NCI-H2107 treated with DMSO at 0.1 percent for 48 hours (cell line): Measurements from ENCODE around the gene SPINK14.

Experiments used
- DNase-seq: peaks from one replicate; lab custom pipeline; 2025; ENCODE audit not compliant: unreplicated experiment; lab: John Stamatoyannopoulos, UW

SPINK14 gene

DNA sequence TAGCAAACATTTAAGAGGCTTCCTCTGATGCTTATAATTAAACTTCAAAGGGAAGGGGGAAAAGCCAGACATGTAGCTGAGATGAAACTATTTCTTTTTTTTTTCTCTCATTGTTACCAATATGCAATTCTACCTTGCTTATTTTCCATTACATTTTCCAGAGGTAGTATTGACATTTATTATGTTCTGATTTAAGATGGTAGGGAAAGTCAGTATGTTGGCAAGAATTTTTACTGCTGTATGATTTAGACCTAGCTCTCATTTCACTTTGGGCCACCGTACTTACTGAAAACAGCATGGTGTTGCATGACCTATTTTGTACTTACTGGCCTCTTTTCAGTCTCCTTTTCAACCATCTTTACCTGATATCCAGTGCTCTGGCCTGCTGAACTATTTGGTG is 24.9 kb downstream of the SPINK14 start:
- no peak for DNase-seq

DNA sequence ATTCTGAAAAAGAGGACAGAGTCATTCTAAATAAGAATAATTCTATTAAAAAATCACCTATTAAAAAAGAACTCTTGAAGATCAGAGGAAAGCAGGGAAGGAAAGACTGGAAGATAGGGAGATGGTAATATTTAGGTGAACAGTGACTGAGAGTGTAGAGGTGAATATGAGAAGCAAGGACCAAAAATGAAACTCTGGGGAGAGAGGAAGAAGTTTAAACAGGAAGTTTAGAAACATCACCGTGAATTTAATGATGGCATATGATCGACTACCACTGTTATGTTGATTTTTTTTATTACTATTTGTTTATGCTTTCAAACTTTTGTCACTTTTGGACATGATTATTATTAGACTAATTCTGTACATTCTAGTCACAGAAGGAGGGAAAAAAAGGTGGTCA is 32.8 kb downstream of the SPINK14 start:
- no peak for DNase-seq

DNA sequence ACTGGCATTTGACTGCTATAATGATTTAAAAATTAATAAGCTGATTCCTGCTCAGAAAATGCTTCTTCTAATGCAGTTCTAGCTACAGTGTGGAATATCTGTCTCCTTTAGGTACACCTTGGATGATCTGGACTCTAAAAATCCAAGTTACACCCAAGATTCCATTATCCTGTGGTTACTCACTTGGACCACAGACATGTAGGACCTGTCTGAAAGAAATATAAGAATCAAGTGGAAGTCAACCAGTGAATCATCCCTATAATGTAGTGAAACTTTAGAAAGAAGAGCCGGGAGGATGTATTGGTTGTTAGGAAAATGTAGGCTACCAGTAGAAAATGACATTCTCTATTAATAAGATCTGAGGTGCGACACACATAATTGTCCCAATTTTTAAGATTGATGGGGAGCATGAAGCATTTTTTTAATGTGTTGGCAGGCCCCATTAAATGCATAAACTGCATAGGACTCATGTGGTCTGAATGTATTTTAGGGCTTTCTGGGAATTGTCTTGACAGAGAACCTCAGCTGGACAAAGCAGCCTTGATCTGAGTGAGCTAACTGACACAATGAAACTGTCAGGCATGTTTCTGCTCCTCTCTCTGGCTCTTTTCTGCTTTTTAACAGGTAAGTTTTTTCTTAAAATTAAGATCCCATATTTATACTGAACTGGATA is 34.3 kb downstream of the SPINK14 start, which contains the start of gene SPINK6:
SPINK6 (plus strand) TSS at position 512 of the 673 bp plus-strand sequence; CDS start at position 567, 55 bp downstream.
- no peak for DNase-seq

DNA sequence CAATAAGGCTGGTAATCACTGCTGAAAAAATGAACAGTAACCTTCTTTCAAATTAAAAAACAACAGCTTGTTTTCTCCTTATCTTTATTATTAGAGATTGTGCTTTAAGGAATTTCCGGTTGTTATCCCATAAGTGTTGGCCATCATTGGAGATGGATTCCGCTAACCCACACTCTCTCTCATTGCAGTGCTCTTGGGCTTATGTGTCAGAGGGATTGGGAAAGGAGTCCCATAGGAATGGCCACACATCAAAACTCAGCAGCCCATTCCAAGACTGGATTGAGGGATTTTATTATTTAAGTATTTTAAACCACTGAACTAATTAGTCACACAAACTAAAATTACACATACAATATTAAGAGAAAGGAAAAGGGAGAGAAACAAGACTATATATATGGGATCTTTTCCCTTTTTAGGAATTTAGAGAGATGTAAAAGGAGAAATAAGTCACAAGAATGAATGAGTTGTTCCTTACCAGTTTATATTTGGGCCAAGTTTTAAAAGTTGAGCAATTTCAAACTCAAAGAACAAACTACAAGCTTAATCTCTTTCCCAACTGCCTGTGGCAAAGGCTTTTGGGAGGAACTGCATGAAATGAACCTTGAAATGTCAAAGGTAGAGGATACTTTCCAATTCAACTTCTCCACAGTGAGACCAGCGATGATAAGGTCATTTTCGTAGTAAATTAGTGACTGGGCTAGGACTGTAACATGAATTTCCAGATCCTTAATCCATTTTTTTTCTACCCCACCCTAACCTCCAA is 36.9 kb downstream of the SPINK14 start:
- no peak for DNase-seq

DNA sequence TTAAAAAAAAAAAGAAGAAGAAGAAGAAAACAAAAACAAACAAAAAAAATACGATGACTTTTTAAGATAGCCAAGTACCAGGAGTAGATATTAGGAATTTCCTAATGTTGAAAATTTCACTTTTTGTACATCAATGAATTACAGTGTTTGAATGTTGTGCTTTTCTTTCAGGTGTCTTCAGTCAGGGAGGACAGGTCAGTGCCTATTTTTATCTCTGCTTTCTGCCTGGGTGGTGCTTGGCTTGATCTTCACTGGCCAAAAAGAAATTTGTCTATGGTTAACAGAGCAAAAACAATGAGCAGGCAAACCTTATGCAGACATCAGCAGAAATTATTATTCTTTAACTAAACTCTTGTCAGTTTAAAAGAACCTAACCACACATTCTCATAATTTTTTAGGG is 37.5 kb downstream of the SPINK14 start:
- no peak for DNase-seq

DNA sequence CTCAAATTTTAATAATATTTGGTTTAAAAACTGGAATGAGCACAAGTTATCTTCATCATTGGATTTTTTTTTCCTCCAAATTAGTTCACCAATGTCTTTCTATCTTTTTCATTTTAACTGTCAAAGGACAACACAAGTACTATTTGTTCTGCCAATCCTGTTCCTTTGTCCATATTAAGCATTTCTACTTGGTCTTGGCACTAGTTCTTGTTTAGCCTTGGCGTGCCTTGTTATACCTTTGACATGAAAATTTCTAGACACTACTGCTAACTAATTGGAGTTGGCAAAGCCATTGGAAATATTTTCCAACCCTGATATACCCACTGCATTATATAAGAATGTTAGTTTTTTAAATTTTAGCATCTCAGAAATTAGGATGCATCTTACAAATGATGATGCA is 38.3 kb downstream of the SPINK14 start:
- DNase-seq, result no peak

DNA sequence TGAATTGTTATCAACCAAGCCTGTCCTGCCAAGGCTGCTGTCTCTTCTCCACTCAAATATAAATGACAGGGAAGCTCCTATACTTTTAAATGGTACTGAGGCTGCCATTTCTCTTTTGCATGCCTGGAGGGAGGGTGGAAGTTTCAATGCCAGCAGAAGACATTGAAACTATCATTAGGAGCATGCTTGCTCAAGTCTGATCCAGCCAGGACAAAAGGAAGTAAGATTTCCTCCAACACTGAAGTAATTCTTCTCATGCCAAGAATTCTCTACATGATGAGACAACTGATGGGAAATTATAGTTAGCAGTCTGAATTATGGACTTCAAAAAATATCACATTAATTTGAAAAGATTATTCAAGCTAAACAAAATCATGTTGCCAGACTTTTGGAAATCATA is 39.9 kb downstream of the SPINK14 start:
- DNase-seq, result no peak

DNA sequence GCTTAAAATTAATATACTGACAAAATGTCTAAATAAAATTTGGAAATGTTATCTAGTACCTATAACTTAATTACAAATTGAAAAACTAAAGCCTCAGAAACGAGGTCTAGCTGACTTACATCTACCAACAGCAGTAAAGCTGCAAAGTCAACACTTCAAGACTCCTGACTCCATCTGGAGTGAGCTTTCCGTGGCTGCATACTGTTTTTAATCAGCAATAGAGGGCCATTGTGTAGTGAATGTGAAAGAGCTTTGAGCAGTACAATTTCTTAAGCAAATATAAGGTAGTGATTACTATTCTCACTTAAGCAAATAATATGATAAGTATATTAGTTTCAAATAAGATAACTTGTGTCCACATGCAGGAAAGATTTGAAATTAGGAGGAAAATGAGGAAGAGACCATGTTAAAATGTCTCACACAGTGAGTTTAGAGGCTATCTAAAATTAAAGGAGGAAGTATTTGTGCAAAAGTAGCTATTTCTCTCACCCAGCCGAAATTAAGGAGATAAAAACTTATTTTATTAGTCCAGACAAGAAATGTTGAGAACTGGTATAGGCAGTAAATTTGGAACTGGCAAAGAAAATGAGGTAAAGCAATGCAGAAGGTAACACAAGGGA is 40.9 kb downstream of the SPINK14 start:
- no peak for DNase-seq

DNA sequence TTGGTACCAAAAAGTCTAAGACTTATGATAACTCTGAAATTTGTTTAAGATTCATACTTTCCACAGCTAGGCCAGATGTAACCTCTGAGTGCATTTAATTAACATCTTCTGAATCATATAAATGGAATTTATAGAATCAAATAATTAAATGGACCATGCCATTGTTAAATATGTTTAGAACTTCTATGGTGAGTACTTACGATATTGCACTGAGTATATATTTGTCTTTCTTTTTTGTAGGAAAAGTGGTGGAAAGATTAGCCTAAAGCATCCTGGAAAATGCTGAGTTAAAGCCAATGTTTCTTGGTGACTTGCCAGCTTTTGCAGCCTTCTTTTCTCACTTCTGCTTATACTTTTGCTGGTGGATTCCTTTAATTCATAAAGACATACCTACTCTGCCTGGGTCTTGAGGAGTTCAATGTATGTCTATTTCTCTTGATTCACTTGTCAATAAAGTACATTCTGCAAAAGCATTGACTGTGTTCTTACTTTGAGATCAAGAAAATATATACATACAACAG is 46.4 kb downstream of the SPINK14 start:
- DNase-seq, result no peak

DNA sequence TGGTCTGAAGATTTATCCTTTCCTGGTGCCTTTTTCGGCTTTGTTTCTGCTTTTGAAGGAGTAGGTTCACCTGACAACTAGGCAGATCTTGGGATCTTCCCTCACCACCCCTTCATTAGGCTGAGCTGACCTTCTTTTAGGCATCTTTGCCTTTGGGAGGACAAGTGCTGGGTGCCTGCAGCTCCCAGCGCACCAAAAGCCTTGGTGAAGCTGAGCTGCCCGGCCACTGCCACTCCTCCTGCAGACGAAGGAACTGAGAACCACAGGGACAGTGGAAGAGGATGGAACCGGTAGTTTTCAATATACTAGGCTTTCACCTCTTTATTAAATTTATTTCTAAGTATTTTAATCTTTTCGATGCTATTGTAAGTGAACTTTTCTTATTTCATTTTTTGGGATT is 53.2 kb downstream of the SPINK14 start:
- no peak for DNase-seq

DNA sequence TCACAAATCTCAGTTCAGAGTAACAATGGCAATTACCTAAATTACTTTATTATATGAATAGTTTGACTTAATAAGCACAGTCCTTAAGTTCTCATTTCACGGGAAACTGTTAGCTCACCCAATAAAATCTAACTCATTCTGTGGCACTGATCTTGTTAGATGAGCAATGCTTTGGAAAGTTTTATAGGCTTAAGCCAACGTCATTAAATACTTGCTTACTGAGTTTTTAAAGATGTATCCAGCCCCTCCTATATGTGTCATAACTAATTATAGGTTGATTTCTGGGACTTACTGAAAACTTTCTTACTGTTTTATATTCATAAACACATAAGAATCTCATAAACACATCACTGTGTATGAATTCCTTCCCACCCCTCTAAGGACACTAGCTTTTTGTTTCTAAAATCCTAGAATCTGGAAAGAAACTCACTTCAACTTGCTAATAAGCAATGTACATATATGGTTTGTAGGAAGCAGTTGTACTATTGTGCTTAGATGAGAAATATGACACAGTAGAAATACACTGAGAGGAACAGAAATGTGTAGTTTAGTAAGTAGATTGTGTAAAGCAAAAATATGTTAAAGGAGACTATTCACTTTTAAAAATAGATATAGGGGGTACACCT is 55.9 kb downstream of the SPINK14 start:
- no peak for DNase-seq
